GM12878 (cell line): ENCODE data around the gene RHEB. TPM values are rescaled to one million over a fixed set of nuclear protein-coding genes. Genes with fewer than 3 reads are reported as not detected.

Experiments
- FOXM1 ChIP-seq: IDR thresholded peaks from 2 replicates; pipeline ENCODE4 v1.6.1; 2012; ENCODE audit warnings: low read depth, mild to moderate bottlenecking, inconsistent platforms, low read length, moderate library complexity
- JUND ChIP-seq: IDR thresholded peaks from 2 replicates; pipeline ENCODE4 v1.6.1; 2012; ENCODE audit warnings: low read depth, mild to moderate bottlenecking, low read length, improper control_type of control experiment, moderate library complexity
- NRF1 ChIP-seq: conservative IDR thresholded peaks from 2 replicates; pipeline ENCODE4 v1.6.1; 2011; ENCODE audit warnings: mild to moderate bottlenecking, low read depth, low read length, improper control_type of control experiment
- PAX5 ChIP-seq: IDR thresholded peaks from 2 replicates; pipeline ENCODE4 v1.6.1; 2011; ENCODE audit warnings: low read depth, low read length, borderline replicate concordance
- RELA ChIP-seq: fragments of 450-650 bp; IDR thresholded peaks from 2 replicates; pipeline ENCODE4 v1.8.0; 2014; ENCODE audit warnings: borderline replicate concordance; ENCODE audit not compliant: partially characterized antibody
- STAT3 ChIP-seq: IDR thresholded peaks from 2 replicates; pipeline ENCODE4 v1.6.1; 2011; ENCODE audit warnings: low read depth, low read length, improper control_type of control experiment
- ZZZ3 ChIP-seq: IDR thresholded peaks from 2 replicates; pipeline ENCODE4 v1.6.1; 2011; ENCODE audit warnings: low read depth; ENCODE audit not compliant: control insufficient read depth, insufficient read length
- polyA plus RNA-seq, 11 experiments: library from polyadenylated mRNA; depleted of rRNA in 4 of 11; unstranded in 6 of 11; stranded (reverse) in 5 of 11; fragments of >200 nt; fragmentation: Nextera tagmentation in 4 of 11; fragmentation: Illumina TruSeq in 1 of 11; extraction: Ambion mirVana in 4 of 11; extraction: Trizol in 1 of 11; gene quantifications; 1 replicate in 1 of 11; 2 replicates in 10 of 11; pipeline versions ENCODE4 v1.2.1 to v1.2.3, GENCODE V29; 2011 to 2016; ENCODE audit warnings: inconsistent platforms in 2 of 11, missing spikeins in 2 of 11, low read depth in 1 of 11
- total RNA-seq, 4 experiments: library from RNA; depleted of rRNA in 3 of 4; stranded (reverse); fragments of >200 nt in 3 of 4; fragmentation: Illumina TruSeq in 1 of 4; extraction: Trizol in 1 of 4; gene quantifications; 2 replicates each; pipeline versions ENCODE4 v1.2.1 to v1.2.3, GENCODE V29; 2013 to 2021
- TF ChIP-seq, protein P1 (sequence below): fragments of 450-650 bp; IDR thresholded peaks from 2 replicates; pipeline ENCODE4 v1.6.1; 2018; ENCODE audit warnings: mild to moderate bottlenecking, low read depth, moderate library complexity; ENCODE audit not compliant: partially characterized antibody
- TF ChIP-seq, protein P2 (sequence below): fragments of 450-650 bp; IDR thresholded peaks from 2 replicates; pipeline ENCODE4 v1.6.1; 2016; ENCODE audit warnings: mild to moderate bottlenecking

Gene RHEB
- total and polyA plus RNA-seq, 10 of the 15 experiments (the other 5 are each of a cell fraction or from before 2014, with no cell fraction given): 6.2 to 67.8 (median 38.0) TPM

DNA sequence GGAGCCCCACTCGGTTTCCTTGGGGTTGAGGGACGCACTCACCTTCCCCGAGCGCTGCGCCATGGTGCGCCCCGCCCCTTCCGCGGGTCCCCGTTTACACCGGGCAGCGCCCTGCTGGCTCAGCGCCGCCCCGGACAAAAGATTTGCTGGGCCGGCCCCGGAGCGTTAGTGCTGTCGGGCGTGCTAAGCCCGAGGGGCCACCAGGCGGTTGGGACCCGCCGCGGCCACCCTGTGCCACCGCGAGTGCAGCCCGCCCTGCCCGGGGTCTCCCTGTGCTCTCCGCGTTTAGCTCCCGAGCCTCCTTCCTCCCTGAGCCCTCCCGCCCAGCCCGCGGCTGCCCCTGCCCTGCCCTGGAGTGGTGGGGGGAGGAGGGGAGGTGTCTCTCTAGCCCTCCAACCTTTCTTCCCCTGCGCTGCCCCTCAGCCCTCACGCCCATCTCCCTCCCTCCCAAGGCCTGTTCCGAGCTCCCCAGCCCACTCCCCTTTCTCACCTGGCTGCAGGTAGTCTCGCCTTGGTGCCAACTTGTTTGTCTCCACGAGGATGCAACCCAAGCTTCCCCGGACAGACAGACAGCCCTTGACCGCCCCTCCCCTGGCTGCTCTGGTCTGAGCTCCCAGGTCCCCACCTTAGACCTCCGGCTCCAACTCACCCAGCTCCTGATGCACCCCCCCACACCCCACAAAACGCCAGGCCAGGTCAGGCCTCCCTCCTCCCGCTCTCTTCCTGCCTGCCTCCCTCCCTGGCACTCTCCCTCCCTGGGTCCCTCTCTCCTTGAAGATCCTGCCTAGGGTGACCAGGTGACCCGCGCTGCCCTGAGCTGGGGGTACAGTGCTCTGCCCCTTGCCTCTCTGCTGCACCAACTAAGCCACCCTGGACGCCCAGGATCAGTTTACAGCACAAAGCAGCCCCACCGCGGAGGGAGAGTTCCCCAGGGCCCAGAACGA is 79.6 kb downstream of the RHEB start, which contains the start of gene CRYGN (continued):
- TF ChIP-seq, protein P1, sequence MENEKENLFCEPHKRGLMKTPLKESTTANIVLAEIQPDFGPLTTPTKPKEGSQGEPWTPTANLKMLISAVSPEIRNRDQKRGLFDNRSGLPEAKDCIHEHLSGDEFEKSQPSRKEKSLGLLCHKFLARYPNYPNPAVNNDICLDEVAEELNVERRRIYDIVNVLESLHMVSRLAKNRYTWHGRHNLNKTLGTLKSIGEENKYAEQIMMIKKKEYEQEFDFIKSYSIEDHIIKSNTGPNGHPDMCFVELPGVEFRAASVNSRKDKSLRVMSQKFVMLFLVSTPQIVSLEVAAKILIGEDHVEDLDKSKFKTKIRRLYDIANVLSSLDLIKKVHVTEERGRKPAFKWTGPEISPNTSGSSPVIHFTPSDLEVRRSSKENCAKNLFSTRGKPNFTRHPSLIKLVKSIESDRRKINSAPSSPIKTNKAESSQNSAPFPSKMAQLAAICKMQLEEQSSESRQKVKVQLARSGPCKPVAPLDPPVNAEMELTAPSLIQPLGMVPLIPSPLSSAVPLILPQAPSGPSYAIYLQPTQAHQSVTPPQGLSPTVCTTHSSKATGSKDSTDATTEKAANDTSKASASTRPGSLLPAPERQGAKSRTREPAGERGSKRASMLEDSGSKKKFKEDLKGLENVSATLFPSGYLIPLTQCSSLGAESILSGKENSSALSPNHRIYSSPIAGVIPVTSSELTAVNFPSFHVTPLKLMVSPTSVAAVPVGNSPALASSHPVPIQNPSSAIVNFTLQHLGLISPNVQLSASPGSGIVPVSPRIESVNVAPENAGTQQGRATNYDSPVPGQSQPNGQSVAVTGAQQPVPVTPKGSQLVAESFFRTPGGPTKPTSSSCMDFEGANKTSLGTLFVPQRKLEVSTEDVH: no peak
- no peak for TF ChIP-seq RELA
- no peak for TF ChIP-seq FOXM1
- no peak for TF ChIP-seq ZZZ3
- TF ChIP-seq STAT3: no peak
- TF ChIP-seq NRF1: no peak
- no peak for TF ChIP-seq PAX5
- TF ChIP-seq JUND: no peak
- TF ChIP-seq, protein P2, sequence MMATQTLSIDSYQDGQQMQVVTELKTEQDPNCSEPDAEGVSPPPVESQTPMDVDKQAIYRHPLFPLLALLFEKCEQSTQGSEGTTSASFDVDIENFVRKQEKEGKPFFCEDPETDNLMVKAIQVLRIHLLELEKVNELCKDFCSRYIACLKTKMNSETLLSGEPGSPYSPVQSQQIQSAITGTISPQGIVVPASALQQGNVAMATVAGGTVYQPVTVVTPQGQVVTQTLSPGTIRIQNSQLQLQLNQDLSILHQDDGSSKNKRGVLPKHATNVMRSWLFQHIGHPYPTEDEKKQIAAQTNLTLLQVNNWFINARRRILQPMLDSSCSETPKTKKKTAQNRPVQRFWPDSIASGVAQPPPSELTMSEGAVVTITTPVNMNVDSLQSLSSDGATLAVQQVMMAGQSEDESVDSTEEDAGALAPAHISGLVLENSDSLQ: no peak
